ENCODE measurements around the gene GMEB2. TPM values are rescaled to one million over a fixed set of nuclear protein-coding genes. Genes with fewer than 3 reads are reported as not detected.

The GMEB2 gene
- total RNA-seq, 1 experiment from 2014 or later: 14.3 TPM

DNA sequence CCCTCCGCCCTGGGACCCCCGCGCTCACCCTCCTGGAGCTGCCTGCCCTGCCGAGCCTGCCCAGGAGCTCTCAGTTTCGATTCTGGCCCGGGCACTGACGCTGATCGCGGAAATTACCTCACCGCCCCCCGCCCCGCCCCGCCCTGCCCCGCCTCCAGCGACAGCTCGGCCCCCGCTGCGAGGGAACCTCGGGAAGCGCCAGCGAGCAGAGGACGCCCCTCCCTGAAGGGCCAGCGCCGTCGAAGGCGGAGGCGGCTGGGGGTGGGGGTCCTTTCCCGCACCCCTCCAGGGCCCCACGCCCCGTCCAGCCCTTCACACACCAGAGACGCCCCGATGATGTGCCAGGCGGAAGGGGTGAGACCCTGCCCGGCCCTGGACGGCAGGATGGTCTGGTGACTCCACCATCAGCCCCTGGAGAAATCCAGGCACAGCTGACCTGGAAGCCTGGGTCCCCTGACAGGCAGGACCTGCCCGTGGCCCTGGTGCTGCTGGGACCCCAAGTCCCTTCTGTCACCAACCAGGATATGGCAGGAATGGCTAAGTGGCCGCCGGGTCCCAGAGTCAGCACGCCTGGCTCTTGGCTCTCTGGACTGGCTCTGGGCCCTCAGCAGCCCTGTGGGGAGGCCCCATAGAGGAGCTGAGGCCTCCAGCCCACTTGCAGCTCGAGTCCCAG is 52.6 kb downstream of the GMEB2 start, which contains the start of gene HELZ2:
Gene HELZ2, minus strand, starts transcription at position 84 of the 673 bp plus-strand sequence. CDS start 1,854 bp downstream, outside the sequence.
- no peaks in the 10 kb centered on the region for H3K9me3 Mint-ChIP-seq
- peaks cover 4% of the 10 kb centered on the region for H3K23me2 ChIP-seq (ENCODE audit: insufficient read length, low read depth, low read length, poor library complexity, severe bottlenecking)
- no peak within 1 kb of the TSS for H4K5ac ChIP-seq (ENCODE audit: insufficient read length, low read depth, low read length)
- no peak within 1 kb of the TSS for H3T11ph ChIP-seq (ENCODE audit: low read length)
- no peak within 1 kb of the TSS for H2AK5ac ChIP-seq (ENCODE audit: insufficient read length, low read length)
- no peaks in the 10 kb centered on the region for H3K4me1 ChIP-seq (ENCODE audit: insufficient read depth, low read length)
- H3K9ac ChIP-seq (ENCODE audit: extremely low read depth, insufficient read length, low read length): peak within 1 kb of the TSS; percentile 48
- no peak within 1 kb of the TSS for H2AFZ ChIP-seq (ENCODE audit: low read length)
- TF ChIP-seq, protein P1, sequence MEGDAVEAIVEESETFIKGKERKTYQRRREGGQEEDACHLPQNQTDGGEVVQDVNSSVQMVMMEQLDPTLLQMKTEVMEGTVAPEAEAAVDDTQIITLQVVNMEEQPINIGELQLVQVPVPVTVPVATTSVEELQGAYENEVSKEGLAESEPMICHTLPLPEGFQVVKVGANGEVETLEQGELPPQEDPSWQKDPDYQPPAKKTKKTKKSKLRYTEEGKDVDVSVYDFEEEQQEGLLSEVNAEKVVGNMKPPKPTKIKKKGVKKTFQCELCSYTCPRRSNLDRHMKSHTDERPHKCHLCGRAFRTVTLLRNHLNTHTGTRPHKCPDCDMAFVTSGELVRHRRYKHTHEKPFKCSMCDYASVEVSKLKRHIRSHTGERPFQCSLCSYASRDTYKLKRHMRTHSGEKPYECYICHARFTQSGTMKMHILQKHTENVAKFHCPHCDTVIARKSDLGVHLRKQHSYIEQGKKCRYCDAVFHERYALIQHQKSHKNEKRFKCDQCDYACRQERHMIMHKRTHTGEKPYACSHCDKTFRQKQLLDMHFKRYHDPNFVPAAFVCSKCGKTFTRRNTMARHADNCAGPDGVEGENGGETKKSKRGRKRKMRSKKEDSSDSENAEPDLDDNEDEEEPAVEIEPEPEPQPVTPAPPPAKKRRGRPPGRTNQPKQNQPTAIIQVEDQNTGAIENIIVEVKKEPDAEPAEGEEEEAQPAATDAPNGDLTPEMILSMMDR (conservative IDR thresholded peaks at IDR 0.05): no peak
- H3K36me3 Mint-ChIP-seq (ENCODE audit: insufficient read depth in 1 of 3, low read depth in 3 of 3): no peaks in the 10 kb centered on the region
- H3K56ac ChIP-seq (ENCODE audit: insufficient read length, low read depth, low read length): no peak within 1 kb of the TSS
- no peak within 1 kb of the TSS for H3K23ac ChIP-seq (ENCODE audit: insufficient read length, low read depth, low read length)
- WGBS (ENCODE audit: extremely low coverage, insufficient read length, low lambda C conversion rate): no CpG with 5 or more reads among the region's 40 CpGs
- no peak within 1 kb of the TSS for H2BK20ac ChIP-seq (ENCODE audit: low read depth, low read length, poor library complexity, severe bottlenecking)
- H3K27me3 Mint-ChIP-seq (ENCODE audit: low read depth): no peaks in the 10 kb centered on the region; the same call in 1 of the 2 replicates
- no peak within 1 kb of the TSS for H2BK120ac ChIP-seq (ENCODE audit: low read depth, low read length, poor library complexity, severe bottlenecking)
- H3K79me2 ChIP-seq (ENCODE audit: insufficient read depth, low read length): no peaks in the 10 kb centered on the region
- no peak within 1 kb of the TSS for H3K18ac ChIP-seq (ENCODE audit: insufficient read length, low read depth, low read length)
- H3K27ac Mint-ChIP-seq: no peak within 1 kb of the TSS
- H3K79me1 ChIP-seq (ENCODE audit: insufficient read depth, low read depth, low read length, poor library complexity, severe bottlenecking): no peaks in the 10 kb centered on the region
- H3K4me1 Mint-ChIP-seq: peaks cover 4 to 13% of the 10 kb centered on the region in 2 experiments; a peak in 3 of 4 replicates
- H3K4me3 Mint-ChIP-seq: peak within 1 kb of the TSS; percentile 73 to 87
- H3K4ac ChIP-seq (ENCODE audit: low read depth, low read length): no peak within 1 kb of the TSS
- H3K4me2 ChIP-seq (ENCODE audit: insufficient read depth, insufficient read length, low read length): peak within 1 kb of the TSS; percentile 72
- H2BK15ac ChIP-seq (ENCODE audit: low read depth, low read length): no peak within 1 kb of the TSS
- peak; percentile 80 for DNase-seq
- no peak within 1 kb of the TSS for H4K91ac ChIP-seq (ENCODE audit: insufficient read length, low read depth, low read length)
- no peak within 1 kb of the TSS for H3K27ac ChIP-seq (ENCODE audit: insufficient read length, low read depth, low read length)
- no peak within 1 kb of the TSS for H2BK12ac ChIP-seq (ENCODE audit: insufficient read length, low read depth, low read length)
- H3K9me3 ChIP-seq (ENCODE audit: control insufficient read depth, low read depth, low read length): no peaks in the 10 kb centered on the region
- no peaks in the 10 kb centered on the region for H3K27me3 ChIP-seq (ENCODE audit: insufficient read depth, low read length)
- no peak within 1 kb of the TSS for H4K8ac ChIP-seq (replicated peaks; ENCODE audit: insufficient read length, low read depth, low read length)
- peak within 1 kb of the TSS; percentile 71; the same call in 1 of the 2 replicates for H3K14ac ChIP-seq (ENCODE audit: insufficient read depth, low read length)
- H4K20me1 ChIP-seq (ENCODE audit: control insufficient read depth, insufficient read depth, insufficient read length): no peaks in the 10 kb centered on the region
- no peak within 1 kb of the TSS for H2BK5ac ChIP-seq (ENCODE audit: insufficient read length, low read length)
